GM18511 (cell line): ENCODE results near the gene CCNYL1.
A peak's percentile ranks its signal among the peaks of the same experiment; 100 is the strongest.
"Not testable (repeated sequence)": the region's sequence is repeated elsewhere in the genome, so short reads cannot be mapped to it uniquely, and the experiment has no call there.

Experiments
- ATAC-seq: cut with Tn5 transposase; IDR thresholded peaks from one replicate; pipeline ENCODE4 v1.9.1; 2021; ENCODE audit warnings: mild to moderate bottlenecking, moderate library complexity; ENCODE audit not compliant: unreplicated experiment

CCNYL1 gene

GRCh38 chr2:207696911-207697310 is 14.5 kb upstream of the CCNYL1 start:
- not testable (repeated sequence) for ATAC-seq

- ATAC-seq = no peak
These were observed 14.0 kb upstream of the CCNYL1 start for GRCh38 chr2:207697411-207697810.

- no peak for ATAC-seq
These were observed 13.1 kb upstream of the CCNYL1 start for GRCh38 chr2:207698301-207698700.

- no peak for ATAC-seq
These were observed 7.4 kb upstream of the CCNYL1 start for GRCh38 chr2:207704078-207704477.

- no peak for ATAC-seq
These were observed 6.8 kb upstream of the CCNYL1 start for GRCh38 chr2:207704671-207705070.

- no peak for ATAC-seq
These were observed 4.2 kb upstream of the CCNYL1 start for GRCh38 chr2:207706936-207707860.

GRCh38 chr2:207711750-207712530 is 500 bp downstream of the CCNYL1 start:
- ATAC-seq = peak; percentile 34

- ATAC-seq = no peak
These were observed 4.6 kb downstream of the CCNYL1 start for GRCh38 chr2:207716056-207716455.

GRCh38 chr2:207718521-207718920 is 7.1 kb downstream of the CCNYL1 start:
- no peak for ATAC-seq

GRCh38 chr2:207719008-207719407 is 7.6 kb downstream of the CCNYL1 start:
- ATAC-seq = no peak

GRCh38 chr2:207719655-207720054 is 8.2 kb downstream of the CCNYL1 start:
- not testable (repeated sequence) for ATAC-seq

GRCh38 chr2:207720517-207721187 is 9.2 kb downstream of the CCNYL1 start:
- no peak for ATAC-seq

- no peak for ATAC-seq
These were observed 11.5 kb downstream of the CCNYL1 start for GRCh38 chr2:207722773-207723424.

- ATAC-seq = not testable (repeated sequence)
These were observed 12.0 kb downstream of the CCNYL1 start for GRCh38 chr2:207723425-207723787.

GRCh38 chr2:207724113-207724512 is 12.7 kb downstream of the CCNYL1 start:
- ATAC-seq = peak; percentile 67

GRCh38 chr2:207725873-207726578 is 14.6 kb downstream of the CCNYL1 start:
- ATAC-seq = no peak

GRCh38 chr2:207727261-207727660 is 15.8 kb downstream of the CCNYL1 start:
- no peak for ATAC-seq

GRCh38 chr2:207729465-207729998 is 18.1 kb downstream of the CCNYL1 start:
- no peak for ATAC-seq

GRCh38 chr2:207731138-207731537 is 19.7 kb downstream of the CCNYL1 start:
- no peak for ATAC-seq
